ENCODE data around the gene XRN2. TPM values are rescaled to one million over a fixed set of nuclear protein-coding genes. Genes with fewer than 3 reads are reported as not detected.

Gene XRN2, protein sequence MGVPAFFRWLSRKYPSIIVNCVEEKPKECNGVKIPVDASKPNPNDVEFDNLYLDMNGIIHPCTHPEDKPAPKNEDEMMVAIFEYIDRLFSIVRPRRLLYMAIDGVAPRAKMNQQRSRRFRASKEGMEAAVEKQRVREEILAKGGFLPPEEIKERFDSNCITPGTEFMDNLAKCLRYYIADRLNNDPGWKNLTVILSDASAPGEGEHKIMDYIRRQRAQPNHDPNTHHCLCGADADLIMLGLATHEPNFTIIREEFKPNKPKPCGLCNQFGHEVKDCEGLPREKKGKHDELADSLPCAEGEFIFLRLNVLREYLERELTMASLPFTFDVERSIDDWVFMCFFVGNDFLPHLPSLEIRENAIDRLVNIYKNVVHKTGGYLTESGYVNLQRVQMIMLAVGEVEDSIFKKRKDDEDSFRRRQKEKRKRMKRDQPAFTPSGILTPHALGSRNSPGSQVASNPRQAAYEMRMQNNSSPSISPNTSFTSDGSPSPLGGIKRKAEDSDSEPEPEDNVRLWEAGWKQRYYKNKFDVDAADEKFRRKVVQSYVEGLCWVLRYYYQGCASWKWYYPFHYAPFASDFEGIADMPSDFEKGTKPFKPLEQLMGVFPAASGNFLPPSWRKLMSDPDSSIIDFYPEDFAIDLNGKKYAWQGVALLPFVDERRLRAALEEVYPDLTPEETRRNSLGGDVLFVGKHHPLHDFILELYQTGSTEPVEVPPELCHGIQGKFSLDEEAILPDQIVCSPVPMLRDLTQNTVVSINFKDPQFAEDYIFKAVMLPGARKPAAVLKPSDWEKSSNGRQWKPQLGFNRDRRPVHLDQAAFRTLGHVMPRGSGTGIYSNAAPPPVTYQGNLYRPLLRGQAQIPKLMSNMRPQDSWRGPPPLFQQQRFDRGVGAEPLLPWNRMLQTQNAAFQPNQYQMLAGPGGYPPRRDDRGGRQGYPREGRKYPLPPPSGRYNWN
- 60.0 and 68.7 TPM in 2 replicates for total RNA-seq

DNA sequence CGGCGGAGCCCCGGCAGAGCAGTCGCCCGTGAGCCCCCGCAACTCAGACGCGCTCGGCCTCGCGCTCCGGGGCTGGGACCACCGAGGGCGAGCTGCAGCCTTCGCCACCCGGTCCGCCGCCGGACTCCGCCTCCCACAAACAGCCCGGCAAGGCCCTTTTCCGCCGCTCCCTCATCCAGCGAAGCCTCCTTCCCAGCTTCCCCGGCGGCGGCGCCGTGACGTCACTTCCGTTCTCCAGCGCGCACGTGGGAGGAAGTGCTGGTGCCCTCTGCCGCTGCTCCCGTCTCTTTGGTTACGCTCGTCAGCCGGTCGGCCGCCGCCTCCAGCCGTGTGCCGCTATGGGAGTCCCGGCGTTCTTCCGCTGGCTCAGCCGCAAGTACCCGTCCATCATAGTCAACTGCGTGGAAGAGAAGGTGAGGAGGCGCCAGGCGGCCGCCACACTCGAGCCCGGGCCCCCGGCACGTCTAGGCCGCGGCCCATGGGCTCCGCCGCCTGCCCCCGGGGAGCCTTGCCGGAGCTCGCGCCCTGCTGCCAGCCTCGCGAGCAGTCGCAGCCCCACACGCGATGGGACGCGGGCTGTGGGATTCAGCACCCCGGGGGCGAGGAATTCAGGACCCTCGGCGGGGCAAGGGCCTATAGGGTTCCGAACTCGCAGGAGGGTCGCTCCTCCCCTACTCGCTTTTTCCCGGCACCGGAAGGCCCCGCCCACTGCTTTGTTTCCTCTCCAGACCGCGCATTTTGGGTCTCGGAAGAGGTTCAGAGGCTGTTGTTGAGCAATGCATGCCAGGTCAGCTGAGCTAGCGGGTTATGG, at the start of gene XRN2:
XRN2 (plus strand) TSS at position 271 of the 811 bp plus-strand sequence; CDS start at position 339, 68 bp downstream.

DNA sequence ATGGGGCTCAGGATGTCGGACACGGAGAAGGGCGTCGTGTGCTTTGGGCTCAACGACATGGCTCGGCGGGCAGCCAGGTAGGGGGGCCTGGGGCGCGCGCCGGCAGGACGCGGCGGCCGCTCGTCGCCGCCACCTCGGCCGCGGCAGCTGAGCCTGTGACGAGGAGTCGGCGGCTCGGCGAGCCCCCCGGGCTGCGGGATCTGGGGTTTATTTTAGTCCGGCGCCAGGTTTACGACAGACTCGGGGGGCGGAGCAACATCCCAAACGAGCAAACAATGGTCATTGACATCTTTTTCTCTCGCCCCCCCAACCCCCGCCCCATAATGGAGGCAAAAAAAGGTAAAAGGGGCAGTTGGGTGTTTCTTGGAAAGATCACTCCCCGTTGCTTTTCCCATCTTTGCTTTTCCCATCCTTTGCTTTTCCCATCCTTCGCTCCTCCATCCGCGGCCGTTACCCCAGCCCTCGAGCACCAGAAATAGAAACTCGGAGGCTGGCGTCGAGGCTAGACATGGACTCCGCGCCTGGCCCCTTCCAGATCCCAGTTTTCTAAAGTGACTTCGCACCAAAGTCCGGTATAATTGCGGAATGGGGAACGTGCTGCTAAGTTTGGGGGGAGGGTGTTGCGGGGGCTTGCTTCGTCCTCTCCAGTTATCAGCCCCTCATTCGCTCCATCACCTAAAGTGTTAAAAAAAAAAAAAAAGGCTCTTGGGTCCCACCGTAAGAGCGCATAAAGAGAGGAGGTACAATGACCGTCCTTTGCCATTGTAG, 94.4 kb downstream of the XRN2 start, which contains the start of gene NKX2-4:
NKX2-4 (minus strand) TSS at position 186 of the 768 bp plus-strand sequence; CDS start at position 59, 127 bp downstream.

Other genes with a start within 250 kb of the XRN2 start
- gene LINC00237, start 197.0 kb upstream of the XRN2 start, total RNA-seq, result not detected in 2 replicates
- 5.4 and 29.8 TPM in 2 replicates for gene KIZ, start 177.2 kb upstream of the XRN2 start, total RNA-seq
- not detected in 2 replicates for gene NKX2-4, start 94.2 kb downstream of the XRN2 start, total RNA-seq
- gene NKX2-2, start 210.7 kb downstream of the XRN2 start, total RNA-seq, result not detected in 2 replicates